T-helper 1 cell treated with Interleukin-12 subunit alpha and Interleukin-12 subunit beta and Interleukin-4 antibody, amounts not matched to agents 30 μg/mL and 1 μg/mL, for 36 hours (primary cell): Measurements from ENCODE around the gene CDHR3.
"Not testable (repeated sequence)": the region's sequence is repeated elsewhere in the genome, so short reads cannot be mapped to it uniquely, and the experiment has no call there.

ENCODE experiments used
- H3K27ac Mint-ChIP-seq: one replicate; pipeline ENCODE4 v1.8.0; 2021; ENCODE audit warnings: mild to moderate bottlenecking, mixed read lengths
- H3K27me3 Mint-ChIP-seq: one replicate; pipeline ENCODE4 v1.8.0; 2021; ENCODE audit warnings: low read depth, mixed read lengths
- H3K36me3 Mint-ChIP-seq: one replicate; pipeline ENCODE4 v1.8.0; 2021; ENCODE audit warnings: low read depth, mixed read lengths
- H3K4me1 Mint-ChIP-seq: one replicate; pipeline ENCODE4 v1.8.0; 2021; ENCODE audit warnings: low read depth, mixed read lengths
- H3K4me3 Mint-ChIP-seq: one replicate; pipeline ENCODE4 v1.8.0; 2021; ENCODE audit warnings: mild to moderate bottlenecking, moderate library complexity, mixed read lengths
- H3K9me3 Mint-ChIP-seq: one replicate; pipeline ENCODE4 v1.8.0; 2021; ENCODE audit warnings: mixed read lengths

The CDHR3 gene

DNA sequence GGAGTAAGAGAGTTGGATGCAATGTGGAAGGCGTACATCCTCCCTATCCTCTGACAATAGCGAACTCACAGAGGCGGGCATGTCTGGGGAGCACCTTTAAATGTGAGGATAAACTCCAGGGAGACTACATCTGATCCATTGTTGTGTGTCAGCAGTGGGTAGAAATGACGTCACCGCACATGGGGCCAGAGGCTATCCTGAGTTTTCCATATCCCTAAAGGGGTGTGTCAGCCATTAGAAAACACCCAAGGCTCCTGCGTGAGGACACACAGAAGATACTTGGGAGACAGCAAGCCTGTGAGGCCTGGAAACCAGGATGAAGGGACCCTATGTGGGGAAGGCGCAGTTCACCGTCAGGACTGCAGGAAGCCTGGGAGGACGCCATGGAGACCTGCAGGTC lies 17.2 kb upstream of the CDHR3 start:
- Mint-ChIP-seq H3K36me3 (no peaks in the 10 kb centered on the region), H3K4me3 (no peak overlapping the region), H3K9me3 (no peaks in the 10 kb centered on the region), H3K27me3 (peaks cover 19% of the 10 kb centered on the region), H3K4me1 (no peaks in the 10 kb centered on the region), H3K27ac (no peak overlapping the region)

DNA sequence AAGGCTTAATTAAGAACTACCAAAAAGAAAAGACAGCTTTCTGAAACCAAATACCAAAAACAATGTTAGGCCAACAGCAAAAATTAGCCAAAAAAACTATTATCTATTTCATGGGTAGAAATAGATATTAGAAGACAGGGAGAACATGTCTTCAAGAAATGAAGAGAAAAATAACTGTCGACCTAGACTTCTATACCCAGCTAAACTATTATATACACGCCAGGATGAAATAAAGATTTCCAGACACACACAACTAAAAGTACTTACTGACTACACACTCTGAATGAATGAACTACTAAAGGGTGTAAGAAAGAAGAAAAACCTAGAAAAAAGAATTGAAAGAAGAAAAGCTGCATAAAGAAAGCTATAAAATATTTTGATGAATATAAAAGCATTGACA lies 11.5 kb upstream of the CDHR3 start:
- Mint-ChIP-seq H3K27me3 (peaks cover 7% of the 10 kb centered on the region), H3K4me3 (no peak overlapping the region), H3K36me3 (no peaks in the 10 kb centered on the region), H3K4me1 (no peaks in the 10 kb centered on the region), H3K9me3 (peaks cover 9% of the 10 kb centered on the region), H3K27ac (no peak overlapping the region)

DNA sequence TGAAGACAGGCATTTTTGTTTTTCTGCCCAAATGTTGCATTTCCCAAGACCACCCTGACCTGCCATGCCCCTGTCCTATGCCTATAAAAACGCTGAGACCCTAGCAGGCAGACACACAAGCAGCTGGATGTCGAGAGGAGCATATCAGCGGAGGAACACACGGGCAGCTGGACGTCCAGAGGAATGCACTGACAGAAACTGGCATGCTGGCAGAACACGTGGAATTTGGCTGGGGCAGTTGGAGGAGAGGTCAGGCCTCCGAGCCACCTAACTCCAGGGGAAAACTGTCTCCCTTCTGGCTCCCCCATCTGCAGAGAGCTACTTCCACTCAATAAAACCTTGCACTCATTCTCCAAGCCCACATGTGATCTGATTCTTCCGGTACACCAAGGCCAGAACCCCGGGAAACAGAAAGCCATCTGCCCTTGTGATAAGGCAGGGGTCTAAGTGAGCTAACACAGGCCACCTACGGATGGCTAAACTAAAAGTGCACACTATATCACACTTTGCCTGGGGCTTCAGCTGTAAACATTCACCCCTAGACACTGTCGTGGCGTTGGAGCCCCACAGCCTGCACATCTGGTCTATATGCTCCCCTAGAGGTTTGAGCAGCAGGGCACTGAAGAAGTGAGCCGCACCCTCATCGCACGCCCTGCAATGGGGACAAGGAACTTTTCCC lies 10.0 kb upstream of the CDHR3 start:
- no peak overlapping the region for H3K27ac Mint-ChIP-seq
- no peaks in the 10 kb centered on the region for H3K36me3 Mint-ChIP-seq
- H3K27me3 Mint-ChIP-seq = no peaks in the 10 kb centered on the region
- no peaks in the 10 kb centered on the region for H3K4me1 Mint-ChIP-seq
- peaks cover 9% of the 10 kb centered on the region for H3K9me3 Mint-ChIP-seq
- no peak overlapping the region for H3K4me3 Mint-ChIP-seq

DNA sequence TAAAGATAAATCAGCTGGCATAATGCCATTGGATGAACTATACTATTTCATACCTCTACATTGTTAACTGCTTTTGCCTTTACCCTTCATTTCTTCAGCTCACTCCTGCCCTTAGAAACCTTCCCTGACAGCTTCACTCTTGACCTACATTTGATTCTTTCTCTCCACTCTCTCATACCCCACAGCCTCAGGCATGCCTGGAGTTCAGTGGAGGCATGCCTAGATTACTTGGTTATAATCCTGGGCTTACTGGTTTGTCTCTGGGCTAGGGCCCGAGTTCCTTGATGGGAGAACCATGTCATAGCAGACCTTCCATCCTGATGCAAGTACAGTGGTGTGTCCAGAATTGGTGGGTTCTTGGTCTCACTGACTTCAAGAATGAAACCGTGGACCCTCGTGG lies 8.4 kb upstream of the CDHR3 start:
- H3K4me1 Mint-ChIP-seq = no peaks in the 10 kb centered on the region
- H3K9me3 Mint-ChIP-seq = peaks cover 9% of the 10 kb centered on the region
- H3K27me3 Mint-ChIP-seq = no peaks in the 10 kb centered on the region
- H3K27ac Mint-ChIP-seq = no peak overlapping the region
- no peak overlapping the region for H3K4me3 Mint-ChIP-seq
- no peaks in the 10 kb centered on the region for H3K36me3 Mint-ChIP-seq

DNA sequence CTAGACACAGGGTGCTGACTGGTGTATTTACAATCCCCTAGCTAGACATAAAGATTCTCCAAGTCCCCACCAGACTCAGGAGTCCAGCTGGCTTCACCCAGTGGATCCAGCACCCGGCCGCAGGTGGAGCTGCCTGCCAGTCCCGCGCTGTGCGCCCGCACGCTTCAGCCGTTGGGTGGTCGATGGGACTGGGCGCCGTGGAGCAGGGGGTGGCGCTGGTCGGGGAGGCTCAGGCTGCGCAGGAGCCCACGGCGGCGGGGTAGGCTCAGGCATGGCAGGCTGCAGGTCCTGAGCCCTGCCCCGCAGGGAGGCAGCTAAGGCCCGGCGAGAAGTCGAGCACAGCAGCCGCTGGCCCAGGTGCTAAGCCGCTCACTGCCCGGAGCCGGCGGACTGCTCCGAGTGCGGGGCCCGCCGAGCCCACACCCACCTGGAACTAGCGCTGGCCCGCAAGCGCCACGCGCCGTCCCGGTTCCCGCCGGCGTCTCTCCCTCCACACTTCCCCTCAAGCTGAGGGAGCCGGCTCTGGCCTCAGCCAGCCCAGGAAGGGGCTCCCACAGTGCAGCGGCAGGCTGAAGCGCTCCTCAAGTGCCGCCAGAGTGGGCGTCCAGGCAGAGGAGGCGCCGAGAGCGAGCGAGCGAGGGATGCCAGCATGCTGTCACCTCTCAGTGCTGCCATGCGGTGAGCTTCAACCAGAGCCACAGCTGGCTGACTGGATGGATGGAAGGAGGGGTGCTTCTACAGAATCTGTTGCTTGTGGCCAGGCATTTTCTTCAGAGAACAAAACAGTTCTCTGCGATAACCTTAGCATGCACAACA lies 7.2 kb upstream of the CDHR3 start:
- not testable (repeated sequence) for H3K27ac Mint-ChIP-seq, H3K27me3 Mint-ChIP-seq, H3K4me1 Mint-ChIP-seq, H3K4me3 Mint-ChIP-seq, H3K36me3 Mint-ChIP-seq, H3K9me3 Mint-ChIP-seq

DNA sequence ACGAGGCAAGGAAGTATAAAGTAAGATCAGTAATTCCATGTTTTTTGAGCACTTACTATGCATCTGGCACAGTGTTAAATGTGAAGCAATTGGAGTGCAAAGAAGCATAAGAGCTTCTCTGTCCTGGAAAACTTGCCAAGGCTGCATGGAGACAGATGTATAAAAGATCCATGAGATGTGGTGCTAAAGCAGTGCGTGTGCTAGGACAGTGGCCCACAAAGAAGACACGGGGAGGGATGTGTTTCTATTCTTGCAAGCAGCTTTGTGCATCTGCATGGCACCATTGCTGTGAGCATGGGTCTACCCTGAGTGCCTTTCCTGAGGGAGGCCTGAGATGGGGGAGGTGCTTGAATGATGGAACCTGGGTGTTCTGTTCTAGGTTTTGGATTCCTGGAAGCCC lies 5.1 kb upstream of the CDHR3 start:
- Mint-ChIP-seq H3K9me3 (no peaks in the 10 kb centered on the region), H3K4me1 (no peaks in the 10 kb centered on the region), H3K27ac (no peak overlapping the region), H3K4me3 (no peak overlapping the region), H3K36me3 (no peaks in the 10 kb centered on the region), H3K27me3 (peaks cover 8% of the 10 kb centered on the region)

DNA sequence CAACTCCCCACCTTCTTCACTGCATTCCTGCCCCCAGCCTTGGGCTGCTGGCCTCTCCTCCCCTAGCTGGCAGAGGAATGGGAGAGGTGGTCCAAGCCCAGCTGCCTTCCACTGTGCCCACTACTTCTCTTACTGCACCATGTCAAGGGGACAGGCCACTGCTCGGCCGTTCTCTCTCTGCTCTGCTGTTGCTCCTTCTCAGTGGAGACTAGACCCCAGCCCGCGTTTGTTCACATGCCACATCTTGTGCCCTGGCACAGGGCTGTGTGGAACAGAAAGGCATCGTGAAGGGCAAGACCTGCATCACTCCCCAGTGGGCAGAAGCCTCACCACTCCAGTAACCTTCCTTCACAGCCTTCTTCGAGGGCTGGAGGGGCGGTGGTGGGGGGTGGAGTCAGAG lies 711 bp upstream of the CDHR3 start:
- peaks cover 16% of the 10 kb centered on the region for H3K27me3 Mint-ChIP-seq
- no peaks in the 10 kb centered on the region for H3K4me1 Mint-ChIP-seq
- no peak overlapping the region for H3K4me3 Mint-ChIP-seq
- H3K27ac Mint-ChIP-seq = no peak overlapping the region
- H3K9me3 Mint-ChIP-seq = no peaks in the 10 kb centered on the region
- no peaks in the 10 kb centered on the region for H3K36me3 Mint-ChIP-seq

DNA sequence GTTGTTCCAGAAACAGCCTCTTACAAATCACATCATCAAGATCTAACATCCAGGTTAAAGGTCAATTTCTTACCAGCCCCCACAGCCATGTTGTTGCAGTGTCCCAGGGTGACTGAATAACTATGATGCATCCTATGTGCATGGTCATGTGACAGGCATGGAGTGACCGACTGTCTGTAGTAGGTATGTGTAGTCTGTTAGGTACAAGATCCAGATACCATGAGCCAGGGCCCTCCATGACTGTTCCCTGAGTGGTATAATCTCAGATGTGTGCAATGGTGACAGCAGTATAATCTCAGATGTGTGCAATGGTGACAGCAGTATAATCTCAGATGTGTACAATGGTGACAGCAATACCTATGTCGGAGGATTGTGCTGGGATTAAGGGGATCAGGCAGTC lies 8.8 kb downstream of the CDHR3 start:
- H3K4me1 Mint-ChIP-seq = no peaks in the 10 kb centered on the region
- H3K4me3 Mint-ChIP-seq = no peak overlapping the region
- no peak overlapping the region for H3K27ac Mint-ChIP-seq
- no peaks in the 10 kb centered on the region for H3K9me3 Mint-ChIP-seq
- peaks cover 12% of the 10 kb centered on the region for H3K27me3 Mint-ChIP-seq
- H3K36me3 Mint-ChIP-seq = no peaks in the 10 kb centered on the region

DNA sequence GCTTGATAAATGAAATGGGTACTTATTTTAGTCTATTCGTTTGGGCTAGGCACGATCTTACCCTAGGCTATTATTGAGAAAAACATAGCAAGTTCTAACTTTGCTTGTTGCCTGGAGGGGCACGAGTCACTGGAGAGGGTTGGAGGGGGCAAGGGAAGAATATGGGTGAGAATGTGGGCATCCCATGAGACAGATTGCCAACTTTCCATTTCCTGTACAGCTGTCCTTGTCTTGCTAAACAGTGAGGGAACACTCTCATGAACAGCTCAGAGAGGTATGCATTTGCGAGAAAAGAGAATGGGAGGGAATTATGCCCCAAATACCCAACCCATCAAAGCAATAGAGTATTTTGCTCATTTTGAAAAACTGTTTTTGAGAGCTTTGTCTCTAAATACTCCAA lies 9.2 kb downstream of the CDHR3 start:
- no peak overlapping the region for H3K4me3 Mint-ChIP-seq
- no peaks in the 10 kb centered on the region for H3K4me1 Mint-ChIP-seq
- no peak overlapping the region for H3K27ac Mint-ChIP-seq
- H3K27me3 Mint-ChIP-seq = peaks cover 12% of the 10 kb centered on the region
- H3K36me3 Mint-ChIP-seq = no peaks in the 10 kb centered on the region
- no peaks in the 10 kb centered on the region for H3K9me3 Mint-ChIP-seq

DNA sequence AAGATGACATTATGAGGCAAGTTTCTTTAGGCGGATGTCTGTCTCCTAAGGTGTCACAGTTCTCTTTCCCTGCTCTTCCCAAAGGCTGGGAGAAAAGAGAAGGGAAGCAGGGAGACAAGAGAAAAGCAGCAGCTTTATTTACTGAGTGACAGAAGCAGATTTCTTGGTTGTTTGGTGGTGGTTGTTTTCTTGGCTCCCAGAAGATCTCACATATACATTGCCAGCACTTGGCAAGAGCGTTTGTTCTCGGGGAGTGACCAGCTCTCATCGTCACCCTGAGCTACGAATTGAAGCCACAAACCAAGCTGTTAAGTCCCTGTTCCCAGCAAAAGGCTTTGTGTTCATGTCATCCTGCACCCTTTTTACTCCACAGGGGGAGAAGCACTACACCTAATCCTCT lies 11.4 kb downstream of the CDHR3 start:
- no peak overlapping the region for H3K27ac Mint-ChIP-seq
- H3K9me3 Mint-ChIP-seq = no peaks in the 10 kb centered on the region
- no peaks in the 10 kb centered on the region for H3K36me3 Mint-ChIP-seq

DNA sequence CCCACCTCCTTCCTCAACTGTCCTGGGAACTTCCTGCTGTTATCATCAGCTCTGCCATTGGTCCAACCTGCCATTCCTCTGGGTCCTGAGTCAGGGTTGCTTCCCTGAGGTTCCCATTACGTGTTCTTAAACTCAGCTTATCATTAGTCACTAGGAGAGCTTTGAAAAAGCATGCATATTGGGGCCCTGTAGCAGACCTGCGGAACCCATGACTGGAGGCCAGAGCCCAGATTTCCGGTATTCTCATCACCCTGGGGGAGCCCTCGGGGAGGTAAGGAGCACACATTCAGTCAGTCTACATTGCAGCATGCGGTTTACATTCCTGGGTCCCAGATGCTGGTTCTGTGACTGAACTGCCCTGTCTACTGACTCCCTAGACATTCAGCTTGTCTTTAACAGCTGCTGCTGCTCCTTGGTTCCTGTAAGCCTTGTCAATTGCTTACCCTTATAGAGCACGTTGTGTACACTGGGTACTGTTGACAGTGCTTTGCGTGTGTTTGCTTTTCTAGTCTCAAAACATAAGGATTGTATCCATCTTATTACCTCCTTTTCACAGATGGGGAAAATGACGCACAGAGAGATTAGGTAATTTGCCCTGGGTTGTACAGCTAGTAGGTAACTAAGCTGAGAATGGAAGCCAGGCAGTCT lies 12.8 kb downstream of the CDHR3 start:
- H3K4me3 Mint-ChIP-seq = no peak overlapping the region
- no peaks in the 10 kb centered on the region for H3K9me3 Mint-ChIP-seq
- H3K27me3 Mint-ChIP-seq = peaks cover 12% of the 10 kb centered on the region
- H3K36me3 Mint-ChIP-seq = no peaks in the 10 kb centered on the region
- no peaks in the 10 kb centered on the region for H3K4me1 Mint-ChIP-seq
- no peak overlapping the region for H3K27ac Mint-ChIP-seq

More for the DNA sequence above, 11.4 kb downstream of the CDHR3 start:
- peaks cover 12% of the 10 kb centered on the region for H3K27me3 Mint-ChIP-seq
- no peaks in the 10 kb centered on the region for H3K4me1 Mint-ChIP-seq
- no peak overlapping the region for H3K4me3 Mint-ChIP-seq

DNA sequence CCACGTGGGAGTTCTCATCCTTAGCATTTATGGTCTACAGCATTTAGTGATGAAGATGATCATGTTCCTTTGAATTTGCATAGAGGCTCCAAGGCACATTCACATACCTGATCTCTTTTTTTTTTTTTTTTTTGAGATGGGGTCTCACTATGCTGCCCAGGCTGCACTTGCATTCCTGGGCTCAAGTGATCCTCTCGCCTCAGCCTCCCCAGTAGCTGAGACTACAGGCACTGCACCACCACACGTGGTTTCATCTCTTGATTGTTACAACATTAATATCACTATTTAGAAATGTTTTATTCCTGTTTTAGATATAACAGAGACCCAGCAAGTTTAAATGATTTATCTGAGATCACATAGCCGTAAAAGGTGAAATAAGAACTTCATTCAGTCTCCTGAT lies 13.8 kb downstream of the CDHR3 start:
- H3K9me3 Mint-ChIP-seq = no peaks in the 10 kb centered on the region
- H3K27me3 Mint-ChIP-seq = peaks cover 15% of the 10 kb centered on the region
- no peak overlapping the region for H3K27ac Mint-ChIP-seq
- no peaks in the 10 kb centered on the region for H3K4me1 Mint-ChIP-seq
- H3K36me3 Mint-ChIP-seq = no peaks in the 10 kb centered on the region
- no peak overlapping the region for H3K4me3 Mint-ChIP-seq

DNA sequence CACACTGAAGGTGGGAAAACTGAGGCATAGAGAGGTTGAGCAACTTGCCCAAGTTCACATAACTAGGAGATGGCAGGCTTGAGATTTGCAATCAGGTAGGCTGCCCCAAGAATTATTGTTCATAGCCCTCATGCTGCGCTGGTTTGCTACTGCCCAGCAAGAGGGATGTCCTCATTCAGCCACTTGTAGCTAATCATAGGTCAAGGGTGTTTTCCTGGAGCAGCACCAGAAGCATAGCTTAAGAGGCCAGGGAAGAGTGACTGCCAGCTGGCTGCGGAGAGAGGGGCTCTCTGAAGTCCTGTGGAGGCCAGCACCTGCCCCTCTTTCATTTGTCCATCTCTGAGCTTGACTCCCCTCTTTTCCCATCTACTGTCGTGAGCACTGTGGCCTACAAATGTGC lies 15.0 kb downstream of the CDHR3 start:
- peaks cover 15% of the 10 kb centered on the region for H3K27me3 Mint-ChIP-seq
- H3K9me3 Mint-ChIP-seq = no peaks in the 10 kb centered on the region
- no peaks in the 10 kb centered on the region for H3K4me1 Mint-ChIP-seq
- H3K27ac Mint-ChIP-seq = no peak overlapping the region
- no peaks in the 10 kb centered on the region for H3K36me3 Mint-ChIP-seq
- H3K4me3 Mint-ChIP-seq = no peak overlapping the region

DNA sequence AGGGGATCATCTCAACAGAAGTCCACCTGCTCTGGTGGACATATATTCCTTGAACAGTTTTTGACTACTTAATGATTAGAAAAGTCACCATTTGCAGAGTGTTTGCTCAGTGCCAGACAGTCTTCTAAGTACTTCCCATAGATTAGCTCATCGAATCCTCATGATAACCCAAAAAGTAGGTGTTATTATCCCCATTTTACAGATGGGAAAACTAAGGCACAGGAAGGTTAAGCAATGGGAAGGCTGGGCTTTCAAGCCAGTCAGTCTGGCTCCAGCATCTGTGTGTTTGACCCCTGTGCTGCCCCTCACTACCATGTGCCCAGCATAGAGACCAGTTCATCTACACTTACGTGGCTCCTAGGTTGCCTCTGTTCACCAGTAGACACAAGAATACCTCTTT lies 15.9 kb downstream of the CDHR3 start:
- H3K36me3 Mint-ChIP-seq = no peaks in the 10 kb centered on the region
- no peak overlapping the region for H3K27ac Mint-ChIP-seq
- H3K4me3 Mint-ChIP-seq = no peak overlapping the region
- no peaks in the 10 kb centered on the region for H3K9me3 Mint-ChIP-seq
- H3K4me1 Mint-ChIP-seq = no peaks in the 10 kb centered on the region
- peaks cover 18% of the 10 kb centered on the region for H3K27me3 Mint-ChIP-seq

DNA sequence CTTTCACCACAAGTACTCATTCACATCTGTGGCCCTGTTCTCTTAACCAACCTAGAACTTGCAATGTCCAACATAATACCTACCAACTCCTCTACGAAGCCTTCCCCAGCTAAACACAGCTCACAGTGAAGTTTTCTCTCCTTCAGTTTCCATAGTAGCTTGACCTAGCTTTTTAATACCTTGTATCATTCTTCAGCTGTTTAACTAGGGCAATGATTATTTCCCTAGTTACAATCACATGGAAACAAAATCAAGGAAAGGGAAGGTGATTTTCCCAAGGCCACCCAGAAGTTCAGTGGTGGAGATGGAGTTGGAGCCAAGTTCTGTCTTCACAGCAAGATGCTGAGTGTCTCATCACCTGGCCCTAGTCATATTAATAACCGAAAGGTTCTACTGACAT lies 16.3 kb downstream of the CDHR3 start:
- no peaks in the 10 kb centered on the region for H3K36me3 Mint-ChIP-seq
- H3K27ac Mint-ChIP-seq = no peak overlapping the region
- peaks cover 20% of the 10 kb centered on the region for H3K27me3 Mint-ChIP-seq
- no peaks in the 10 kb centered on the region for H3K4me1 Mint-ChIP-seq
- no peaks in the 10 kb centered on the region for H3K9me3 Mint-ChIP-seq
- H3K4me3 Mint-ChIP-seq = no peak overlapping the region
